Activated CD8-positive, alpha-beta memory T cell treated with anti-CD3 and anti-CD28 coated beads for 36 hours (primary cell): Measurements from ENCODE around the gene ATP9B. TPM values are rescaled to one million over a fixed set of nuclear protein-coding genes. Genes with fewer than 3 reads are reported as not detected.
"Not testable (repeated sequence)": the region's sequence is repeated elsewhere in the genome, so short reads cannot be mapped to it uniquely, and the experiment has no call there.

ENCODE experiments used
- CTCF ChIA-PET: fragments of 350-600 bp; sonication (Branson Sonifier 250); formaldehyde crosslinking; loops from one replicate; lab custom pipeline; 2021; ENCODE audit warnings: antibody characterized with exemption; lab: Charles Lee
- POLR2A ChIA-PET: fragments of 350-600 bp; sonication (Branson Sonifier 250); formaldehyde crosslinking; loops from one replicate; lab custom pipeline; 2021; ENCODE audit warnings: antibody characterized with exemption; lab: Charles Lee
- total RNA-seq, 2 experiments: library from RNA; stranded (reverse); gene quantifications; one replicate each; pipeline ENCODE4 v1.2.3, GENCODE V29; 2021

Gene ATP9B
- total RNA-seq, 2 experiments from 2014 or later, result 19.6 to 20.4 TPM

DNA sequence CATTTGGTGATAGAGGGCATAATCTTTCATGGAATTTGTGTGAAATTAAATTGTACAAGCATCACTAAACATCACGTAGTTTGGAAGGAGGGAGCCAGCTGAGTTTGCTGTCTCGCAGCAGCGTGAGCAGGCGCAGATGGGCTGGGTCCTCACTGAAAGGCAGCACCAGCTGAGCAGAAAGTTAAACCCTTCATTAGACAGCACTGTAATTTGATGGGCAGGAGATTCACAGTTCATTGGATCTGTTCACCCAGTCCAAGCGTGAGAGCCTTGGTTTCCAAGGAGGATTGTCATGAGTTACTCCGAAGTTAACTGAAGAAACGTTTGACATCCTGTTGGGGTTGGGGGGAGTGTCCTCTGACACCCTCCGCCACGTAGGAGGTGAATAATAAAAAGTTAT, 236.7 kb downstream of the ATP9B start:
- POLR2A ChIA-PET, result no interaction called here
- CTCF ChIA-PET, result no interaction called here

DNA sequence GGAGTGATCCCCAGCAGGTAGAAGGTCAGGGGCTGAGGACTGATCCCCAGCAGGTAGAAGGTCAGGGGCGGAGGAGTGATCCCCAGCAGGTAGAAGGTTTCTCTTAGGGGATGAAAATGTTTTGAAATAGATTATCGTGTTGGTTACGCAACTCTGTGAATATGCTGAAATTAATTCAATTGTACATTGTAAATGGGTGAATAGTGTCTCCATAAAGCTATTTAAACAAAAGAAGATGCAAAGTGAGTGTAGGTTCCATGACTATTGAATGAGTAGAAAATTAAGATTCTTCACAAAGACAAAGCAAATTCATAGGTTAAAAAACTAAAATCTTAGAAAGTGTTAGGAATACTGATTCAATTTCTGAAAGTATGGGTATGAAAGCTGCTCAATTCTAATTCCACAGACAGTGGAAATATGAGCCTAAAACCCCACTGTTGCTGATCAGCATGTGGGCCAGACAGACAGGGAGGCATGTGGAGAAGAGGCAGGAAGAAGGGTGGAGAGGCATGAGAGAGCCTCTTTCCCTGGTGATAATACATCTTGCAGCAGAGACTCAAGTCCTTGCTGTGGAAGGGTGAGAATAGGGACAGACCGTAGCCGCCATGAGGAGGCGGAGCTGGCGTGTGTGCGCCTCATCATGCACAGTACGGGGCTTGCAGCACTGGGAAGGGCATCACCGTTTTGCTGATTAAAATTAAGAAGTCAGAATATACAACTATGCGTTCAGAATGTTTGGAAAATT, 240.6 kb downstream of the ATP9B start:
- CTCF ChIA-PET, result no interaction called here
- POLR2A ChIA-PET, result no interaction called here

DNA sequence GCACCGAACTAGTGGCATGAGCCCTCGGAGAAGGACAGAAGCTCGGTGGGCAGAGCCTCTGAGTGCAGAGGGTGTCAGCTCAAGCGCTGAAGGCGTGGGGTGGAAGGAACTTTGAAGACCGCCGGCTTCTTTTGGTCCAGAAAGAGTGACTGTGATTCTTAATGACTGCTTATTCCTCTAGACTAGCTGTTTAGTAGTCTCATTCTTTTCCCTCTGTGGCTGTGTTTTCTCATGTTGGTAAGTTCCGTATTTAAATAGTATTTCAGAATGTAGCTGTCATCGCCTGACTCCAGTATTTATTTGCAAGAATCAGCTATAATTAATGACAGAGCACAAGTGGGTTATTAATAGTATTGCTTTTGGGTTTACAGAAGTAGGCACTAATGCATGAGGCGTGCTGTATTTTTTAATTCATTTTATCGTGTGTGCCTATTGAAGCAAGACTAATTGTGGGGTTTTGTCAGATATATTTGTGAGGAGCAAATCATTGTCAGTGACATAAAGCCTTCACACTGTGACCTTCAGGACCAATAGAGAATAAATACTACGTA, 245.7 kb downstream of the ATP9B start:
- POLR2A ChIA-PET, result no interaction called here
- CTCF ChIA-PET, result no interaction called here

DNA sequence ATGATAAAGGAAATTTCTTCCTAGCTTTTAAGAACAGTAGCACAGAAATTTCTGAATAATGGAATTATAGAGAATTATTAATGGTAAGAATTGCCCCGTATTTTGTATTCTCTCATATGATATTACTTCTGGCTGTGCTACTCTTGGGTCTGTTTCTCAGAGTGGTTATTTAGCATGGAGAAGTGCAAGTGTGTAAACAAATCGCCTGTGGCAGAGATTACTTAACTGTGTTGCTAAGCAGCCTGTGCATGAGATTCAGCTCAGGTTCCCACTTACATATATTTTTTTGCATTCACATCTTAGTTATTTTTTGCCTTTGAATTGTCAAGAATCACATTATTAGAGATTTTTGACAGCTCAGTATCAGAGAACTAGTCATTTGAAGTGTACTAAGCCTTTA, 246.4 kb downstream of the ATP9B start:
- ChIA-PET POLR2A (no interaction called here), CTCF (no interaction called here)

DNA sequence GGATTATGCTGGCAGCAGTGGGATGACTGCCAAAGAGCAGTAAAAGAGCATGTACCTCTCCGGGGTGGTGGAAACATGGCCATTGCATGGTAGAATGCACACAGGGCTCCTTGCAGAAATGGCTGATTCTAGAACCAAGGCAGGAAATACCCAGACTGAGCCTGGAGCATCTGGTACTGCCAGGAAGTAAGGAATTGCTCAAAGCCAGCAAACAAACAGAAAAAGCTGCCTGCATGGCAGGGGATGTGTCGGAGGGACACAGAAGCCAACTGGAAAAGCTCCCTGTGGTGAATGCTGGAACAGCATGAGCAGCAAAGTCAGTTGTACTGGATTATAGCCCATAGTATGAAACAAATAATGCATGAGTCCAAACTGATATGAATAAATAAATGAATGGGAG, 248.5 kb downstream of the ATP9B start:
- ChIA-PET CTCF (no interaction called here), POLR2A (no interaction called here)

DNA sequence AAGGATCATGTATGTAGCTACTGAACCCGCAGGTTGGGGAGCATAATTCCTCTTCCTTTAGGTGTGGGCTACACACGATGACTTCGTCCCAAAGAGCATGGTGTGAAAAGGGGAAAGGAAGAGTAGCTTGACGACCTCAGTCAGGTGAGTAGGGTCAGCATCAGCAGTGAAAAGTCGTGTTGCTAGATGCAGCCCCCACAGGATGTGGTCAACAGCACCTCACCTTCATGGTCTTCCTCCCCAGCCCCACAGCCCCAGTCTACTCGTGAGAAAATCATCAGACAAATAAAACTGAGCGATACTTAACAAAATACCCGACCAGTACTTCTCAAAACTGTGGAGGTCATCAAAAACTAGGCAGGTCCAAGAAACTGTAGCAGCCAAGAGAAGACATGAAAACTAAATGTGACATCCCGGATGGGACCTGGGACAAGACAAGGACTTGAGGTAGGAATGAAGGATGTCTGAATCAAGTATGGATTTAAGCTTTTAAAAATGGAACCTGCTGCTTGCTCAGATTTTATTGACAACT, 249.0 kb downstream of the ATP9B start:
- ChIA-PET POLR2A (no interaction called here), CTCF (no interaction called here)

DNA sequence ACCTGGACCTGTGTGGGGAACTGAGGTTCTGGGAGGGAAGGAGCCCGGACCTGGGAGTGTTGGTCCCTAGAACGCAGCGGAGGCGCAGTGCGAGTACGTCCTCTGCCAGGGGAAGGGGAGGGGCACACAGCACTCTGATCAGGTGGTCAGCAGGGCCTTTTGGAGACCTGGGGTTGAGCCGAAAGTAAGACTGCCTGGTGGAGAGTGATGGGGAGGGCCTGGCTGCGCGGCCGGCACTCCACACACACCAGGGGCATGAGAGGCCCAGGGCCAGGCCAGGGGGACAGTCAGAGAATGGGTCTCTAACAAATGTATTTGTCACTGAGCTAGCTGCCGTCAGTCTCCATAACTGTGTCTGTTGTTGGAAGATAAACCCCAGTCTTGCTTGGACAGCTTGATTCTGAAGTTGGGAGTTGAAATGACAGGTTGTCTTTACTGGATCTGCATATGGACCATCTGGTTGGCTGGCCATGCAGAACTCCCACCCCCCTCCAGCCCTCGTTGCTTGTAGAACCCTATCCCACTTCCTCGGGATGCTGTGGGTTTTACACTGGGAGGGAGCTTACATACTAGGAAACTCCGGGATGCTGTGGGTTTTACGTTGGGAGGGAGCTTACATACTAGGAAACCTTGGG, 251.1 kb downstream of the ATP9B start:
- CTCF ChIA-PET, result no interaction called here
- POLR2A ChIA-PET, result no interaction called here

DNA sequence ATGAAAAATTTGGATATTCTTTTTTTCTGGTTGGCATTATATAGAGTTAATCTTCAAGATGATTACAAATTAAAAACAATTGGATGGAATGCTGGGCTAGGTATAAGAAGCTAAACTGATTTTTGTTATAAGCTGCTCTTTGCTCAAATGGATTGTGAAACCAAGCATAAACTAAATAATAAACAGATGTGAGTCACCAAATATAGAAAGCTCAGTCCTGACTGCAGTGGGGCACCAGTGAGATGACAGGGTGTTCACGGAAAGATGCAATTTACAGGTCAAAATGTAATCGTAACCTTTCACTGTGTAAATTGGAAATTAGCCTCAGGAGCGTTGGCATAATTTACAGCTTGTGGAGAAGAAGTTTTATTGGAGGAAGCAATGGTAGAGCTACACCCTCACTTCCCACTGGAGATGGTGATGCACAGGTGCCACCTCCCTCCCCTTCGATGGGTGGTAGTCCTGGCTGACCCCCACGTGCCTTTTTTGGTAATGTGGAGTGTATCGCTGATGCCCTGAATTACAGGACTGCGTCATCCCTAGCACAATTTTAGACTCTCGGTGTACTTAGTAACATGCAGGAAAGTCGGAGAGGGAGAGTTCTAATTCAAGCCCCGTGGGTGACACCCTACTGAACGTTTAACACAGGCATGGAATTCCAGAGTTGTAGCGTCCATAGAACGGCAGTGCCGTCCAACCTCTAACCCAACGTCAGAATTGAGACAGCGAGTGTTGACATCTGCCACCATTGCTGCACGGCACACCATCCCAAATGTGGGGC, 252.6 kb downstream of the ATP9B start:
- CTCF ChIA-PET, result no interaction called here
- POLR2A ChIA-PET, result no interaction called here

DNA sequence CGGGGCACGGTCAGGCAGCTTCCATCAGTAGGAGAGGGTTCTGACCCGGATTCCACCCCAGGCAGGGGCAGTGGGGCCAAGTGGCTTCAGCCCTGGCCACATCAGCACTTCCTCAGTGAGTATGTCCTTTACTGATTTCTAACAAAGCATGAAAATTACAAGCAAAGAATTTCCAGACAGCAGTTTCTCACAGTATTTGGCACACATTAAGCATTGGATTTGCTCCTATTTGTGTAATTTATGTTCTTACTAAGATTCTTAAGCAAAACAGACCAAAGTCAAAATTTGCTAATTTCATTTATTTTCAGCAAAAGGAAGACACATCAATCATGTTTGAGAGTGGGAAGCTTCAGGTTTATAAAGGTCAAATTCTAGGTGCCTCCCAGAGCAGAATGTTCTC, 253.2 kb downstream of the ATP9B start:
- CTCF ChIA-PET, result no interaction called here

DNA sequence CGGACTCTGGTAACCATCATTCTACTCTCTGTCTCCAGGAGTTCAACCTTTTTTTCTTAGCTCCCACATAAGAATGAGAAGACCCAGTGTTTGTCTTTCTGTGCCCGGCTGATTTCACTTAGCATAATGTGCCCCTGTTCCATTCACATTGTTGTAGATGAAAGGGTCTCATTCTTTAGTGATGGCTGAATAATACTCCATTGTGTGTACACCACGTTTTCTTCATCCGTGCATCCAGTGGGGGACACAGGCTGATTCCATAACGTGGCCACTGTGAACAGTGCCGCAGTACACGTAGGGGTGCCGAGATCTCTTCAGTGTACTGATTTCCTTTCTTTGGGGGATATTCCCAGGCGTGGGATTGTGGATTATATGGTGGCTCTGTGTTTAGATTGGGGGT, 254.3 kb downstream of the ATP9B start:
- CTCF ChIA-PET, result no interaction called here
- POLR2A ChIA-PET, result no interaction called here

More for the DNA sequence above, 253.2 kb downstream of the ATP9B start:
- POLR2A ChIA-PET, result no interaction called here

DNA sequence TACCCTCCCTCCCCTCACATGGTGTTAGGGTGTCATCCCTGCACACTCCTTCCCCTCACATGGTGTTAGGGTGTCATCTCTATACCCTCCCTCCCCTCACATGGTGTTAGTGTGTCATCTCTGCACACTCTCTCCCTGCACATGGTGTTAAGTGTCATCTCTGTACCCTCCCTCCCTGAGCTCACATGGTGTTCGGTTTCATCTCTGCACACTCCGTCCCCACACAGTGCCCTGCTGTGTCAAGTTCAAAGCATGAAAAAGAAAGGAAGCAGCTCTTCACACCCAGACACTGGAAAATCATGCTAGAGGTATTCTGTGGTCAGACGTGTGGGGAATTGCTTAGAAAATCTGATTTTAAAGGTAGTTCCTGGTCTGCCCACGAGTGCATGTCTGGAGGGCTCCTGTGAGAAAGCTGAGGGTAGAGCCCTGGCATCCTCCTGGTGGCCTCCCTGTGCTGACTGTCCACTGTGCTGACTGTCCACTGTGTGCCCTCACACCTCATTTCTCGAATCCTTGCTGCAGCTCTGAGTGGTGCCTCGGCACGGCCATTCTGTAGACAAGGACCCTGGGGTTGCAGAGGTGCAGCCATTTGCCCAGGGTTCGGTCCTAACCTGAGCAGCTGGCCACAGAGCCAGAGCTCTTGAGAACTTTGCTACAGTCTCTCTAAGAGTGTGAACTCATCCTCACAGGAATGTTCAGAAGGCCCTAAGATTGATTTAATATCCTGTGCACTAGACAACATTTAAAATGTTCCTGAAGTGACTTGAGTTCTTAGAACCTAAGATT, 257.4 kb downstream of the ATP9B start:
- POLR2A ChIA-PET, result no interaction called here
- CTCF ChIA-PET, result no interaction called here

DNA sequence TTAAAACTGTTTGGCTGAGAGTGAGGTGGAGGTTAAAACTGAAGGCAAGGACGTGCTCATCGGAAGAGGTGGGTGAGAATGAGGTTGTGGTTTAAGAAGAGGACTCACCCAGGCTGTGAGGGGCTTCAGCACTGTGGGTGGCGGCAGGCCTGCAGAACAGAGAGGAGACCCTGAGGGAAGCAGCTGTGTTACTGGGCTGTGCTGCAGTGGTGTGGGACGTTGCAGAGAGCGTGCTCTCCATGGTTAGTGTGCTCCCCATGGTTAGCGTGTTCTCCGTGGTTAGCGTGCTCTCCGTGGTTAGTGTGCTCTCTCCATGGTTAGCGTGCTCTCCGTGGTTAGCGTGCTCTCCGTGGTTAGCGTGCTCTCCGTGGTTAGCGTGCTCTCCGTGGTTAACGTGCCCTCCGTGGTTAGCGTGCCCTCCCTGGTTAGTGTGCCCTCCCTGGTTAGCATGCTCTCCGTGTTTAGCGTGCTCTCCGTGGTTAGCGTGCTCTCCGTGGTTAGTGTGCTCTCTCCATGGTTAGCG, 258.1 kb downstream of the ATP9B start:
- POLR2A ChIA-PET, result no interaction called here

DNA sequence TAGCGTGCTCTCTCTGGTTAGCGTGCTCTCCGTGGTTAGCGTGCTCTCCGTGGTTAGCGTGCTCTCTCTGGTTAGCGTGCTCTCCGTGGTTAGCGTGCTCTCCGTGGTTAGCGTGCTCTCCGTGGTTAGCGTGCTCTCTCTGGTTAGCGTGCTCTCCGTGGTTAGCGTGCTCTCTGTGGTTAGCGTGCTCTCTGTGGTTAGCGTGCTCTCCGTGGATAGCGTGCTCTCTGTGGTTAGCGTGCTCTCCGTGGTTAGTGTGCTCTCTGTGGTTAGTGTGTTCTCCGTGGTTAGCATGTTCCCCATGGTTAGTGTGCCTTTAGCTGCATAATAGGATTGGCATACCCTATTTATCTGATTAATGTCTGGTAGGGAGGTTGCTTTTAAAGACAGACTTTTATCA, 258.7 kb downstream of the ATP9B start:
- POLR2A ChIA-PET, CTCF ChIA-PET: not testable (repeated sequence)

More for the DNA sequence above, 258.1 kb downstream of the ATP9B start:
- CTCF ChIA-PET, result no interaction called here

DNA sequence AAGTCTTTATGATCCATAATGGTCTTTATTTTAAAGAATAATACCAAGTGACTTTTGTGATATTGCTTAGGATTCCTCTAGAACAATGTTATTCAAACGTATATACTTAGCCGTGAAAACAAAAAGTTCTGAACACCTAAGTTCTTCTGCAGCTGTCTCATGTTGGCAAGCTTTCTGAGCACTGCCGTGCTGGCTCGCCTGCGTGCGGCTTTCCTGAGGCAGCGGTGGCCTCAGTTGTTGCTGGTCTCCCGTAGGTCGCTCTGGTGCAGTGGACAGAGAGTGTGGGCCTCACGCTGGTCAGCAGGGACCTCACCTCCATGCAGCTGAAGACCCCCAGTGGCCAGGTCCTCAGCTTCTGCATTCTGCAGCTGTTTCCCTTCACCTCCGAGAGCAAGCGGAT, 259.7 kb downstream of the ATP9B start:
- POLR2A ChIA-PET, result no interaction called here
- CTCF ChIA-PET, result no interaction called here

DNA sequence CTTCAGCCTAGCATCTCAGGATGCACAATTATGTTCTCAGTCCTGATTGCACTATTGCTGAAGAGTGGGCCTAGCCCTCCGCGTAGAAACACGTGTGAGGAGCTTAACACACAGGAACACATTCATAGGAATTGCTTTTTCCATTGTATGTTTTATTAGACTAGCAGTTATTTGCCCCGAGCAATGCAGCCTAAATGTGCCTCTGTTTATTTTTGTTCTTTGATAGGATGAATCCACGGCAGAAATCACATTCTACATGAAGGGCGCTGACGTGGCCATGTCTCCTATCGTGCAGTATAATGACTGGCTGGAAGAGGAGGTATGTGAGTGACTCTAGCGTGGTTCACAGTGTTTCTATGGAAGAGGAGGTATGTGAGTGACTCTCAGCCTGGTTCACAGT, 260.6 kb downstream of the ATP9B start:
- POLR2A ChIA-PET, result interaction anchor here (0.7 kb wide), 1 partner anchor 615 kb away, joined by 3 read pairs; no protein-coding TSS in a partner anchor
- CTCF ChIA-PET, result no interaction called here

DNA sequence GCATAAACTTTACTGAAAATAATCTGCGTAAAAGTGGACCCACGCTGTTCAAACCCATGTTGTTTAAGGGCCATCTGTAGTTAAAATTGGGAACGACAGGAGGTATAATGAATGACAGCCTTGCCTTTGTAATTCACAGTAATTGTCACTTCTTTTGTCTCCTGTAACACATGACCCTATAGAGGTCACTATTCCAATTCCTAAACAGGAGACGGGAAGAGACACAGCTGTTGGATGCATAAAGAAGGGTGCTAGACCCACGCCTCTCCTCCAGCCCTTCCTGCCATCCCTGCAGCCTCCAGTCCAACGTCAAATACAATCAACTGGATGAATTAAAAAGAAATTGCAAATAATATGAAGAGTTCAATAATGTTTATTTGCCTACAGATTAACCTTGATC, 263.5 kb downstream of the ATP9B start:
- ChIA-PET CTCF (no interaction called here), POLR2A (no interaction called here)

DNA sequence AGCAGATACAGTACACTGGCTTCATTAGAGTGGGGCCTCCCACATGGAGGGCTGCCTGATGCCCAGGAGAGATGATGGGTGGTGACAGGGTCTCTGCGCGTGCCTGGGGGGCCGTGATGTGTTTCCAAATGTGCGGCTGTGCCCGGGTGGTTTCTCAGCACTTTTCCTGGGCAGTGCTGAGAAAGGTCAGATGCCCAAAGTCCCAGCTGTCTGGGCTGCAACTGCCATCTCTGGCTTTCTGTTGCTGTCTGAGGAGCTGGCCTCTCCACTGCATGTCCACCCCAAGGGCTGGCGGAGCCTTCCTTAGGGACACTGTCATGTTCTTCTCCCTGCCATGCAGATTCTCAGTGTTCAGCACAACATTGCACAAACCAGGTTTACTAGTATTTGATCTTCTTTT, 263.9 kb downstream of the ATP9B start:
- CTCF ChIA-PET, result no interaction called here
- POLR2A ChIA-PET, result no interaction called here

DNA sequence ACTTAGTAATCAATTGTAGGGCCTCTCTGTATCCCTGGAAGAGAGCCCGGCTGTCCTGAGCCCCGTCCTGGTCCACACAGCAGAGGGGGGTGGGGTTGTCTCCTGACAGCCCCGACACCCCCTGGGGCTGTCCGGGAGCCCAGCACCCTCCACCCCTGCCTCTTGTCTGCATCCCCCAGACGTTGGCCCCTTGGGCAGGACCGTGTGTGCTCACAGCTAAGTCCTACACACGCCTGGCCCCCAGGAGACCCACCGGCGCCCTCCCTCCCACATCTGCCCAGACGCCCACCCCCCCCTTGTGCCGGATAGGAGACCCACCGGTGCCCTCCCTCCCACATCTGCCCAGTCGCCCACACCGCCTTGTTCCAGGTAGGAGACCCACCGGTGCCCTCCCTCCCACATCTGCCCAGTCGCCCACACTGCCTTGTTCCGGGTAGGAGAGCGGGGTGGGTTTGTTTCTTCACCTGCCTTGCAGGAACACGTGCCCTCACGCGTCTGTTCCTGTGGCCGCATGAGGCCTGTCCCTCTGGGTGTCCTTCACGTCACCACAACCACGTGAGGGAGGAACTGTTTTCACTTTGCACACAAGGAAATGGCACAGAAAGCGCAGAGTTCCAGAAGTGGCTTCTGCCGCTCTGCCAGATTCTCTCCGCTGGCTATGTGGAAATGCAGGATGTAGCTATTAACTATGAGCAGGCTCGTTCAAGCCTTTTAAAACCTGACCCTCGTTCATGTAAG, 265.5 kb downstream of the ATP9B start:
- ChIA-PET CTCF (no interaction called here), POLR2A (no interaction called here)
